AG04449 (cell line): Measurements from ENCODE around the gene RASGRP1.
A peak's percentile ranks its signal among the peaks of the same experiment; 100 is the strongest.
"Not testable (repeated sequence)": the region's sequence is repeated elsewhere in the genome, so short reads cannot be mapped to it uniquely, and the experiment has no call there.

Source experiments
- CTCF ChIA-PET: fragments of 350-600 bp; formaldehyde crosslinking; extraction: SDS; loops from one replicate; lab custom pipeline; 2021; ENCODE audit warnings: antibody characterized with exemption; lab: Yijun Ruan, JAX
- POLR2A ChIA-PET: fragments of 400-600, 350-600 bp; formaldehyde crosslinking; extraction: SDS; loops from one replicate; lab custom pipeline; 2020; ENCODE audit warnings: antibody characterized with exemption, inconsistent platforms; lab: Yijun Ruan, JAX
- DNase-seq: peaks from one replicate; pipeline ENCODE4 v3.0.0-alpha.2; 2010; ENCODE audit warnings: low read depth, low spot score
- H3K4me3 ChIP-seq: 2 replicates; pipeline ENCODE4 v1.5.1; 2011; ENCODE audit warnings: low read depth, mild to moderate bottlenecking, control low read depth, low read length
- TF ChIP-seq, protein P1 (sequence below): IDR thresholded peaks from one replicate; pipeline ENCODE4 v1.5.1; 2011; ENCODE audit warnings: mild to moderate bottlenecking, moderate library complexity, low read length, control low read depth, inconsistent platforms; ENCODE audit not compliant: insufficient read depth; ENCODE audit errors: missing control alignments

RASGRP1 gene

DNA sequence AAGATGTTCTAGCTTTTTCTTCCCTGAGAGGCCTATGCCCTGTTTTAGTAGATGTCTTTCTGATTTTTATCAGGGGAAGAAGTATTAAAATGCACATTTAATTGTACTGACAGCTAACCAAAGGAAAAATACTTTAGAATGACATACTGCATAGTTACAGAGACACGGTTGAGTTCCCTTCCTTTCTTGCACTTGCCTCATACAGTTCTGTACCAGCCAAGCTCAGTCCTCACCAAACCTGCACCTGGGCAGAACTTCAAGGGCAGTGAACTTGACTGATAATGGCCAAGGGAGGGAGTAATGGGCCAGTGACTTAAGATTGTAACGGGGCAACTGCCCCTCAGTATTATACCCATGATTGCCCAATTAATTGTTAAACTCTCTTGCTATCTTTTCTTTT, 34.1 kb upstream of the RASGRP1 start:
- ChIA-PET CTCF (interaction anchor here (0.8 to 1.6 kb wide), 2 partner anchors 35 kb away, joined by 4 to 6 read pairs; partner anchors contain the start of gene RASGRP1), POLR2A (no interaction called here)
- no peak for DNase-seq
- TF ChIP-seq, protein P1, sequence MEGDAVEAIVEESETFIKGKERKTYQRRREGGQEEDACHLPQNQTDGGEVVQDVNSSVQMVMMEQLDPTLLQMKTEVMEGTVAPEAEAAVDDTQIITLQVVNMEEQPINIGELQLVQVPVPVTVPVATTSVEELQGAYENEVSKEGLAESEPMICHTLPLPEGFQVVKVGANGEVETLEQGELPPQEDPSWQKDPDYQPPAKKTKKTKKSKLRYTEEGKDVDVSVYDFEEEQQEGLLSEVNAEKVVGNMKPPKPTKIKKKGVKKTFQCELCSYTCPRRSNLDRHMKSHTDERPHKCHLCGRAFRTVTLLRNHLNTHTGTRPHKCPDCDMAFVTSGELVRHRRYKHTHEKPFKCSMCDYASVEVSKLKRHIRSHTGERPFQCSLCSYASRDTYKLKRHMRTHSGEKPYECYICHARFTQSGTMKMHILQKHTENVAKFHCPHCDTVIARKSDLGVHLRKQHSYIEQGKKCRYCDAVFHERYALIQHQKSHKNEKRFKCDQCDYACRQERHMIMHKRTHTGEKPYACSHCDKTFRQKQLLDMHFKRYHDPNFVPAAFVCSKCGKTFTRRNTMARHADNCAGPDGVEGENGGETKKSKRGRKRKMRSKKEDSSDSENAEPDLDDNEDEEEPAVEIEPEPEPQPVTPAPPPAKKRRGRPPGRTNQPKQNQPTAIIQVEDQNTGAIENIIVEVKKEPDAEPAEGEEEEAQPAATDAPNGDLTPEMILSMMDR, result no peak
- no peak overlapping the region for H3K4me3 ChIP-seq

- CTCF ChIA-PET, result interaction anchor here (0.6 to 1.0 kb wide), 2 partner anchors 33 to 121 kb away, joined by 3 read pairs; no protein-coding TSS in a partner anchor
- no peak for DNase-seq
- TF ChIP-seq, protein P1, result no peak
- no peak overlapping the region for H3K4me3 ChIP-seq
- POLR2A ChIA-PET, result interaction anchor here (0.7 kb wide), 1 partner anchor 38 kb away, joined by 3 read pairs; no protein-coding TSS in a partner anchor
Measured at GRCh38 chr15:38597219-38597800, 32.7 kb upstream of the RASGRP1 start.

DNA sequence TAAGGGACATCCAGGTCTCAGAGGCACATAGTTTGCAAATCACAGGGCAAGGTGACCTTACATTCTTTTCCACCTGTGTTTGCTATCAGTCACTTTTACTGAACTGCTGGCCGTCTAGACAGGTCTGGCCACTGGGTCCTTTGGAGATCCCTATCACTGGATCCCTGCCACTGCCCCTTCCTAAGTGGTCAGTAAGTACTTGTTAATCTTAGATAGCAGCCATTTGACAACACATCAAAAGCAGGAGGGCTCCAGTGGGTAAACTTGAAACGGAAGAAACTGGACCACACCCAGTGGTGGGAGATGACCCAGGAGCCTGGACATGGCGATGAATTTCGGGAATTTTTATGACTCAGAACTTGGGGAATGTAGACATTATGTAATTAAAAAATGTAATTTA, 28.9 kb upstream of the RASGRP1 start:
- no peak for DNase-seq
- ChIA-PET POLR2A (no interaction called here), CTCF (interaction anchor here (2.0 kb wide), 1 partner anchor 30 kb away, joined by 10 read pairs; the partner anchor contains the start of gene RASGRP1)
- no peak overlapping the region for H3K4me3 ChIP-seq
- TF ChIP-seq, protein P1, result no peak

GRCh38 chr15:38589502-38589901, 24.9 kb upstream of the RASGRP1 start:
- H3K4me3 ChIP-seq, result no peak overlapping the region
- CTCF ChIA-PET, result interaction anchor here (0.8 to 5.3 kb wide), 3 partner anchors 26 to 149 kb away, joined by 3 to 37 read pairs (median 13); partner anchors contain the start of gene RASGRP1
- peak; percentile 57 for DNase-seq
- TF ChIP-seq, protein P1, result no peak
- POLR2A ChIA-PET, result interaction anchor here (0.8 kb wide), 1 partner anchor 136 kb away, joined by 3 read pairs; the partner anchor contains the start of gene FAM98B

- ChIA-PET CTCF (interaction anchor here (0.6 to 5.3 kb wide), 3 partner anchors 22 to 148 kb away, joined by 3 to 37 read pairs (median 13); partner anchors contain the start of gene RASGRP1), POLR2A (interaction anchor here (0.6 kb wide), 1 partner anchor 27 kb away, joined by 3 read pairs; no protein-coding TSS in a partner anchor)
- TF ChIP-seq, protein P1, result no peak
- DNase-seq, result no peak
- no peak overlapping the region for H3K4me3 ChIP-seq
Measured at GRCh38 chr15:38588672-38589071, 24.1 kb upstream of the RASGRP1 start.

DNA sequence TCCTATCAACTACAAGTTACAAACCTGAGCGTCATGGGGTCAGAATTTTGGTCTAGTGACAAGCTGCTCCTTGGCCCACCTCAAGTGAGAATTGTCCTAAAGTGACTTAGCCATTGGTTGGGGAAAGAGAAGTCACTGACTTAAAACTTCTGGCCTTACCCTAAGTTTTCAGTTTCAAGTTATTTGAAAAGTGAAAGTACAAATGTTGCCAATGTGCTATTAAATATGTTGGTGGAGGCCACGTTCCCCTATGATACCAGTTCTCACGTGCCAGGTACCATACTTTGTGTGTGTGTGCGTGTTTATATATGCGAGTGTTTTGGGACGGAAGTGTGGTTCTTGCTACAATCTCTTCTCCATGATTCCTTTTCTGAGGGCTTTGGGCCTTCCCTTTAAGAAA, 22.6 kb upstream of the RASGRP1 start:
- TF ChIP-seq, protein P1, result no peak
- POLR2A ChIA-PET, result no interaction called here
- no peak for DNase-seq
- no peak overlapping the region for H3K4me3 ChIP-seq
- CTCF ChIA-PET, result interaction anchor here (1.0 to 5.3 kb wide), 3 partner anchors 23 to 147 kb away, joined by 3 to 37 read pairs (median 13); partner anchors contain the start of gene RASGRP1

DNA sequence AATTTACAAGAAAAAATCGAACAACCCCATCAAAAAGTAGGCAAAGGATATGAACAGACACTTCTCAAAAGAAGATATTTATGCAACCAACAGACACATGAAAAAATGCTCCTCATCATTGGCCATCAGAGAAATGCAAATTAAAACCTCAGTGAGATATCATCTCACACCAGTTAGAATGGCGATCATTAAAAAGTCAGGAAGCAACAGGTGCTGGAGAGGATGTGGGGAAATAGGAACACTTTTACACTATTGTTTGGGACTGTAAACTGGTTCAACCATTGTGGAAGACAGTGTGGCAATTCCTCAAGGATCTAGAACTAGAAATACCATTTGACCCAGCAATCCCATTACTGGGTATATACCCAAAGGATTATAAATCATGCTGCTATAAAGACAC, 21.4 kb upstream of the RASGRP1 start:
- POLR2A ChIA-PET, CTCF ChIA-PET, H3K4me3 ChIP-seq, DNase-seq: not testable (repeated sequence)
